ENCODE data around the gene SESN2.

GRCh38 chr1:28260803-28261174, 1.5 kb downstream of the SESN2 start:
- TF ChIP-seq CTCF (IDR thresholded peaks at IDR 0.05; ENCODE audit: low read depth, low read length, missing input control) (no peak), REST (IDR thresholded peaks at IDR 0.05) (no peak), YY1 (IDR thresholded peaks at IDR 0.05) (no peak), TAF1 (conservative IDR thresholded peaks at IDR 0.05) (no peak), GABPA (IDR thresholded peaks at IDR 0.05 in 1 of 2, conservative IDR thresholded peaks at IDR 0.05 in 1 of 2) (no peak)

All from liver (tissue), 3 donors.